Esophagus squamous epithelium (tissue), 5 donors: ENCODE results near the gene GOT2. TPM values are rescaled to one million over a fixed set of nuclear protein-coding genes. Genes with fewer than 3 reads are reported as not detected.
"Not testable (repeated sequence)": the region's sequence is repeated elsewhere in the genome, so short reads cannot be mapped to it uniquely, and the experiment has no call there.

ENCODE experiments used
- DNase-seq: peaks from one replicate; lab custom pipeline; 2025; lab: John Stamatoyannopoulos, UW
- H3K27ac ChIP-seq, 4 donors: fragments of 200-600 bp; sonication (generic); one replicate each; pipeline ENCODE4 v1.5.1; 2016 to 2019; ENCODE audit warnings: mild to moderate bottlenecking in 1 of 4
- H3K27me3 ChIP-seq, 4 donors: fragments of 200-600 bp; sonication (generic); 1 replicate in 3 of 4; 2 replicates in 1 of 4; pipeline versions ENCODE4 v1.5.1 to v1.6.0; 2017 to 2021; ENCODE audit warnings: antibody characterized with exemption in 1 of 4
- H3K36me3 ChIP-seq, 3 donors: fragments of 200-600 bp; sonication (generic); one replicate each; pipeline ENCODE4 v1.5.1; 2016 to 2019
- H3K4me1 ChIP-seq, 3 donors: fragments of 200-600 bp; sonication (generic); one replicate each; pipeline ENCODE4 v1.5.1; 2017 to 2019
- H3K4me3 ChIP-seq, 4 donors: fragments of 200-600 bp; sonication (generic); 1 replicate in 3 of 4; 2 replicates in 1 of 4; pipeline ENCODE4 v1.5.1; 2016 to 2019; ENCODE audit warnings: mild to moderate bottlenecking in 2 of 4, moderate library complexity in 1 of 4
- H3K9me3 ChIP-seq, 3 donors: fragments of 200-600 bp; sonication (generic); one replicate each; pipeline ENCODE4 v1.5.1; 2016 to 2019
- POLR2A ChIP-seq, 4 donors: fragments of 450-650 bp; IDR thresholded peaks; one replicate each; pipeline ENCODE4 v1.6.1; 2017; ENCODE audit warnings: antibody characterized with exemption in 4 of 4, mild to moderate bottlenecking in 4 of 4, moderate library complexity in 3 of 4
- WGBS, 2 donors: methylation state at CpG; one replicate each; pipeline ENCODE4 v1.1.5; 2018; 5-methylcytosine and 5-hydroxymethylcytosine counted together
- intact Hi-C: fragments of 100-400 bp; cut with DNase I; formaldehyde crosslinking; loops from one replicate; pipeline ENCODE4 v1.15.0; 2022
- total RNA-seq, 4 donors: library from RNA; depleted of rRNA; stranded (reverse); fragments of >200 nt; gene quantifications; one replicate each; pipeline ENCODE4 v1.1.0, GENCODE V29; 2016
- TF ChIP-seq, protein P1 (sequence below), 6 experiments: fragments of 450-650 bp in 4 of 6; fragments of 200-600 bp in 2 of 6; sonication (generic) in 2 of 6; IDR thresholded peaks; one replicate each; pipeline ENCODE4 v1.5.1; 2016 to 2019; ENCODE audit warnings: antibody characterized with exemption in 6 of 6, mild to moderate bottlenecking in 4 of 6, moderate library complexity in 4 of 6
- donor health status: DM: yes; HTN: yes; CAD: no.

Gene GOT2
- total RNA-seq, 4 donors from 2014 or later: 67.5 to 172 (median 110) TPM

DNA sequence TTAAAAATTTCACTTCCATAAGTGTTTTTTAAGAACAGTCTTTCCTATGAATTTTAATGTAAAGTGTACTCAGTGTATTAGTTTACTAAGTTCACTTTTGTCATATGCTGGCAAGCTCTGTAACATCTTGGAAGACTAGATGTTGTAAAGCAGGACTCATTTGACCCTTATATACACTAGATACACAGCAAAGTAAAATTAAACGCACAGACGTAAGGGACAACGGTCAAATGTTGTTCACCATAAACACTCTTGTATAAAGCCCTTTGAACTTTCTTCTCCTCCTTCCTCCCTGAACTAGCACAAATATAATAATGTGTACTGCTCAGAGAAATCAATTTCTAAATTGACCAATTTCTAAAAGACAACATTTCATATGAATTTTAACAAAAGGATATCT lies 7.0 kb upstream of the GOT2 start:
- H3K4me1 ChIP-seq: peaks cover 0 to 3% (median 0%) of the 10 kb centered on the region in 3 donors
- H3K4me3 ChIP-seq: no peak overlapping the region
- no peaks in the 10 kb centered on the region for H3K27me3 ChIP-seq
- no peak for DNase-seq
- intact Hi-C loops: no loop called here
- 85 to 94% methylated on average over 3 of the region's 3 CpGs for WGBS, 2 donors
- no peak overlapping the region for H3K27ac ChIP-seq
- TF ChIP-seq, protein P1, sequence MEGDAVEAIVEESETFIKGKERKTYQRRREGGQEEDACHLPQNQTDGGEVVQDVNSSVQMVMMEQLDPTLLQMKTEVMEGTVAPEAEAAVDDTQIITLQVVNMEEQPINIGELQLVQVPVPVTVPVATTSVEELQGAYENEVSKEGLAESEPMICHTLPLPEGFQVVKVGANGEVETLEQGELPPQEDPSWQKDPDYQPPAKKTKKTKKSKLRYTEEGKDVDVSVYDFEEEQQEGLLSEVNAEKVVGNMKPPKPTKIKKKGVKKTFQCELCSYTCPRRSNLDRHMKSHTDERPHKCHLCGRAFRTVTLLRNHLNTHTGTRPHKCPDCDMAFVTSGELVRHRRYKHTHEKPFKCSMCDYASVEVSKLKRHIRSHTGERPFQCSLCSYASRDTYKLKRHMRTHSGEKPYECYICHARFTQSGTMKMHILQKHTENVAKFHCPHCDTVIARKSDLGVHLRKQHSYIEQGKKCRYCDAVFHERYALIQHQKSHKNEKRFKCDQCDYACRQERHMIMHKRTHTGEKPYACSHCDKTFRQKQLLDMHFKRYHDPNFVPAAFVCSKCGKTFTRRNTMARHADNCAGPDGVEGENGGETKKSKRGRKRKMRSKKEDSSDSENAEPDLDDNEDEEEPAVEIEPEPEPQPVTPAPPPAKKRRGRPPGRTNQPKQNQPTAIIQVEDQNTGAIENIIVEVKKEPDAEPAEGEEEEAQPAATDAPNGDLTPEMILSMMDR (IDR thresholded peaks at IDR 0.05): no peak
- TF ChIP-seq POLR2A (IDR thresholded peaks at IDR 0.05): no peak
- no peaks in the 10 kb centered on the region for H3K36me3 ChIP-seq
- no peaks in the 10 kb centered on the region for H3K9me3 ChIP-seq

DNA sequence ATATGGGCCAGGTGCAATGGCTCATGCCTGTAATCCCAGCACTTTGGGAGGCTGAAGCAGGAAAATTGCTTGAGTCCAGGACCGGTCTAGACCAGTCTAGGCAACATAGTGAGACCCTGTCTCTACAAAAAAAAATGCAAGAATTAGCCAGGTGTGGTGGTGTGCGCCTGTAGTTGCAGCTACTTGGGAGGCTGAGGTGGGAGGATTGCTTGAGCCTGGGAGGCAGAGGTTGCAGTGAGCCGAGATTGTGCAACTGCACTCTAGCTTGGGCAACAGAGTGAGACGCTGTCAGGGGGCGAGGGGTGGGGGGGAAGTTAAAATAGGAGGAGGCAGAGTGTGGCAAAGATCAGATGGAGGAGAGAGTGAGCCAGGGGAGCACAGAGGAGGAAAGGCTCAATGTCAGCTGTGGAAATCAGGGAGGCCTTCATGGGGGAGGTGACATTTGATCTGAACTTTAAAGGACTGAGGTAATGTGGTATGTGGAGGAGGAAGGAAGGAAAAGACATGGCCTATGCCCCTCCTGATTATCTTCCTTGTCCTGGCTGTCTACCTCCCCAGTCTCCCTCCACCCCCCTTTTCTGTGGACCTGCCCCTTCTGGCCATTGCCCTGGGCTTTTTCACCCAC lies 4.7 kb upstream of the GOT2 start:
- TF ChIP-seq POLR2A (IDR thresholded peaks at IDR 0.05): no peak
- TF ChIP-seq, protein P1 (IDR thresholded peaks at IDR 0.05): no peak
- WGBS, 2 donors: 88 to 94% methylated on average over 4 to 5 of the region's 5 CpGs

DNA sequence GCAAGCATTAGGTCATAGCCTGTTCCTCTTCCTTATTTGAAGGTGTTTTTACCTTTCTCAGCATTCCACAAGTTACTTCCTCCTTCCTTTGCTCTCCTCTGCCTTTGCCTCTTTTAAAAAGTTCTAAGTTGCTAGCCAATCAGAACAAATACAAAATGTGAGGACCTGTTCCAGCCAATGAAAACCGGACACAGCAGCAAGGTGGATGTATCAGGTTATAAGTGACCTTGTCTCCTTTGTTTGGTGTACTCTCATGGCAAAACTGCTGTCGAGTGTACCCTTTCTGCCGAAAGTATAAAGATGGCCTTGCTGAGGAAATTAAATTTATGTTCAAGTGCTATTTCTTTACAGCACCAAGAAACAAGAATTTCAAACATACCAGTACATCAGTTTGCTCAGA lies 2.2 kb upstream of the GOT2 start:
- H3K36me3 ChIP-seq, intact Hi-C loops, H3K9me3 ChIP-seq, H3K4me3 ChIP-seq, H3K27me3 ChIP-seq, DNase-seq: not testable (repeated sequence)
- peak overlapping the region in 3 of 4 donors; percentile 50 to 82 (median 50) for H3K27ac ChIP-seq
- H3K4me1 ChIP-seq: peaks cover 16 to 44% (median 18%) of the 10 kb centered on the region in 3 donors
- 60 to 63% methylated on average over 3 of the region's 3 CpGs for WGBS, 2 donors

More for the DNA sequence above, 4.7 kb upstream of the GOT2 start:
- Histone ChIP-seq H3K36me3 (no peaks in the 10 kb centered on the region), H3K27ac (no peak overlapping the region), H3K27me3 (no peaks in the 10 kb centered on the region), H3K9me3 (no peaks in the 10 kb centered on the region), H3K4me1 (peaks cover 8 to 24% (median 9%) of the 10 kb centered on the region in 3 donors), H3K4me3 (no peak overlapping the region)
- DNase-seq: no peak
- intact Hi-C loops: no loop called here

DNA sequence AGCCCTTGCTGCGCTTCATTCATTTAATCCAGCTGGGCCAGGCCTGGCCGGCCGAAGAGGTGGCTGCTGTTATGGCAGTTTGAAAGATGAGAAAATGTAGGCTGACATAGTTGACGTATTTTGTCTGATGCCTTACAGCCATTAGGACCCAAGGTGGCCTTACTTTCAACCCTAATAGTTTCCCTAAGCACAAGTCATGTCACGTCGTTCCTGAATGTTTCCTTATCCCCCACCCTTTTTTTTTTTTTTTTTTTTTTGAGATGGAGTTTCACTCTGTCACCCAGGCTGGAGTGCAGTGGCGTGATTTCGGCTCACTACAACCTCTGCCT lies 307 bp upstream of the GOT2 start:
- TF ChIP-seq POLR2A (IDR thresholded peaks at IDR 0.05): no peak
- TF ChIP-seq, protein P1 (IDR thresholded peaks at IDR 0.05): no peak
- Histone ChIP-seq H3K4me3 (peak overlapping the region; percentile 84 to 96 (median 94)), H3K27me3 (no peaks in the 10 kb centered on the region), H3K9me3 (no peaks in the 10 kb centered on the region), H3K4me1 (peaks cover 16 to 44% (median 18%) of the 10 kb centered on the region in 3 donors), H3K27ac (peak overlapping the region; percentile 90 to 93 (median 91)), H3K36me3 (peaks cover 0 to 8% (median 0%) of the 10 kb centered on the region in 3 donors)
- intact Hi-C loops: no loop called here
- 16 to 19% methylated on average over 7 to 8 of the region's 8 CpGs for WGBS, 2 donors
- no peak for DNase-seq

DNA sequence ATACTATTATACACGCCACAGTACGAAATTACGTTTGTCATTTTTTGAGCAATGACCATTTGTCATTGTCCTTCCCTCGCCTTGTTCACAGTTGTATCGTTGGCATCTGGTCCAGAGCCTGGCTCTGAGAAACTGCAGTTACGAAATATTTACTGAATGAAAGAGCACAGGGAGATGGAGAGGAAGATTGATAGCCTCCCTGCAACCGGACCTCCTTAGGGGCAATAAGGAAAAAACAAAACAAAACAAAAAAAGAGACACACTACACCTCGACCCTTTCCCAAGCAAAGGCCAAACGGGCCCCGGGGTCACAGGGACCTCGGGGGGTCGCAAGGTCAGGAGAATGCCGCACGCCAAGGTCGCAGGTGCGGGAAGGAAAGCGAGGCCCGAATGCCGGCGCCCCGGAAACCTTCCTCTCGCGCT lies 857 bp downstream of the GOT2 start:
- intact Hi-C loops: no loop called here
- Histone ChIP-seq H3K27ac (peak overlapping the region; percentile 90 to 93 (median 91)), H3K36me3 (peaks cover 0 to 11% (median 0%) of the 10 kb centered on the region in 3 donors), H3K27me3 (no peaks in the 10 kb centered on the region), H3K4me1 (peaks cover 16 to 44% (median 18%) of the 10 kb centered on the region in 3 donors), H3K4me3 (peak overlapping the region; percentile 84 to 96 (median 94)), H3K9me3 (no peaks in the 10 kb centered on the region)
- 1 to 4% methylated on average over 13 to 21 of the region's 23 CpGs for whole genome bisulfite sequencing, 2 donors
- no peak for DNase-seq
- TF ChIP-seq, protein P1 (IDR thresholded peaks at IDR 0.05): no peak
- no peak for TF ChIP-seq POLR2A (IDR thresholded peaks at IDR 0.05)
